ENCODE data around the gene ZBTB46.
"Not testable (repeated sequence)": the region's sequence is repeated elsewhere in the genome, so short reads cannot be mapped to it uniquely, and the experiment has no call there.

GRCh38 chr20:63851548-63851943, 20.5 kb upstream of the ZBTB46 start:
- not testable (repeated sequence) for TF ChIP-seq CTCF (IDR thresholded peaks at IDR 0.05); POLR2A (IDR thresholded peaks at IDR 0.05); POLR2AphosphoS5 (IDR thresholded peaks at IDR 0.05; ENCODE audit: insufficient read depth in 1 of 2, low read depth in 1 of 2)

Measured in vagina (tissue), 2 donors.